Hematopoietic multipotent progenitor cell (in vitro differentiated cells): ENCODE data around the gene PTPRE. TPM values are rescaled to one million over a fixed set of nuclear protein-coding genes. Genes with fewer than 3 reads are reported as not detected.
A peak's percentile ranks its signal among the peaks of the same experiment; 100 is the strongest.
"Not testable (repeated sequence)": the region's sequence is repeated elsewhere in the genome, so short reads cannot be mapped to it uniquely, and the experiment has no call there.

Source experiments
- DNase-seq, 3 donors: peaks; one replicate each; pipeline ENCODE4 v3.0.0-alpha.2; 2011 to 2015; ENCODE audit warnings: low read depth in 2 of 3, low spot score in 2 of 3
- total RNA-seq: library from RNA; depleted of rRNA; stranded (reverse); fragments of >200 nt; gene quantifications from one replicate; pipeline ENCODE4 v1.2.3, GENCODE V29; 2012

The PTPRE gene
- total RNA-seq, 1 donor: 86.2 TPM

DNA sequence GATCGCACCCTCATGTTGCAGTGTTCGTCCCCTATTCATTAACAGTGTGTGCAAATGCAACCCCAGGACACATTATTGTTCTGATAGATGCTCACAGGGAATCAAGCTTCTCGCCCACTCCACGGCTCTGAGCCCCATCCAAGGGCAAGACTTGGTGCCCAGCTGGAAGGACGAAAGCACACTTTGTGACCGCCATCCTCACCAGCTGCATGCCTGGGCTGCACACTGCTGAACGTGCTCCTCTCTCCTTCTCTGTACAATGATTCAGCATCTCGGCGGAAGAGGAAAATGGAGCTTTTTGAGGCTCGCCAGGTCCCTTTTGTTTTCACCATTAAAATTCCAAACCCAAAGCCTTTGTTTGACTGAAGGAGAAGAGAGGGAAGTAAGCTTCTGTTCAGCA, 177.5 kb downstream of the PTPRE start:
- no peak for DNase-seq

GRCh38 chr10:128084991-128085390, 178.1 kb downstream of the PTPRE start:
- no peak for DNase-seq

DNA sequence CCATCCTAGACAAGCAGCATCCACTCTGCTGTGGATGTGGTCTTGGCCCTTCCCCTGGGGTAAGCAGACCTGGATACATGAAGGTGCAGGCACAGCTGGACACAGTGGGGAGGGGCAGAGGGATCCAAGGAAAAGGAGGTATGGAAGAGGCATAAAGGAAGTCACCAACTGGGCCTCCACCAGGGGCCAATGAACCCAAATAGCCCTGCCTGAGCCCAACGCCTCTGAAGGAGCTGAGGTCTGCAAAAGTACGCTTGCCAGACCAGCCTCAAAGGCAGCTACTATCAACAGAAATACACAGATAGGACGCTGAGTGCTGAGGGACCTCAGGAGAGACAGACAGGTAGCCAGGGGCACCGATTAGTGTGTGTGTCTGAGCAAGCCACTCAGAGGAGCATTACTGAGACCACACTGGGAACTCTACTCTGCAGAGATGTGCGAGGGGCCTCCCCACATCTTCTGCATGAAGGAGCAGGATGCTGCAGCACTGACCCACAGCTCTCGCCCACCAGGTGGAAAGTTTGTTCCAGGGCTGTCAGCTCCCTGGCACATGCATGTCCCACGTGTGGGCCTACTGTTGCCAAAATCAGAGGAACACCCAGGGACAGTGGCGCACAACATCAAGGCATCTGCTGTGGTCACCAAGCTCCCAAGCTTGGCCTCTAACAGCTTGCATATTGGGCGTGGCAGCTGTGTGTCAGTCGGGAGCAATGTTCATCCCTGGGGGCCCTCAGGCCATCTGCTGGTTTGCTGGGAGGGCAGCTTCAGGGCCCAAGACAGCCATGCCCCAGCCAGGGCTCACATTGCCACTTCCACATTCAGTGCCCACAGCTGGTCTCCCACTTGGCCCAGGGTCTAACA, 179.3 kb downstream of the PTPRE start:
- no peak for DNase-seq

GRCh38 chr10:128087146-128087883, 180.4 kb downstream of the PTPRE start:
- DNase-seq: no peak

DNA sequence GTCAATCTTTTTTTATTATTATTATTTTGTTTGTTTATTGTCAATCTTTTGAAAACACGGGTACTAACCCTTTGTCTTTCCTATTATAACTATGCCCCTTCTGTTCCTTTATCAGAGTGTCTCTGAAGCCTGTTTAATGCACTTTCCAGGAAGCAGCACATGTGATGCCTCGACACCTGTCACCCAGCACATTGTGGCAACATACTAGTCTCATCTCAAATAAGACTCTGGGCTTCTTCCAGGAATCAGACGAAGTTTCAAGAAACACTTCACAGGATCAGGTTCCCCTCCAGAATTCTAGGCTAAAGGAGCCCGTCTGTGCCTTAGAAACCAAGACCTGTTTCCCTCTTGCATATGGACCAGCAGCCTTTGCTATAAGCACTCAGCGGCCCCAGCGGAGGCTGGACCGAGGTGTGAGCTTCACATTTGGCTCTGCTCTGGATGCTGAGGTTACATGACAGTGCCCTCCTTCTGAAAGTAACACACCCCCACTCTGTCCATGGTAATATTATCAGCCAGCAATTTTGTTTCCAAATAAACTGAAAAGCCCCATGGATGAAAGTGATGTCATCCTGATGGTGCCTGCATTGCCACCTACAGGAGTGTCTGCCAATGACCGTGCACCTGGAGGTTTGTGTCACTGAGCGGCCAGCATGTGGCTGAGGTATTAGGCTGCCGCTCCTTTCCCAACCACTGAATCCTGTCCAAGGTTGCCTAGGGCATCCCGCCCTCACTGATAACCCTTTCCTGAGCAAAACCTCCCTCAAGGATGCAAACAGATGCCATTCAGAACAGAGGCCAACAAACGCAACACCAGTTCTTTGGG, 181.2 kb downstream of the PTPRE start:
- peak in 1 of 3 donors; percentile 17 for DNase-seq

GRCh38 chr10:128091636-128092210, 184.8 kb downstream of the PTPRE start:
- no peak for DNase-seq

- DNase-seq: no peak
Measured at GRCh38 chr10:128092454-128092853, 185.6 kb downstream of the PTPRE start.

DNA sequence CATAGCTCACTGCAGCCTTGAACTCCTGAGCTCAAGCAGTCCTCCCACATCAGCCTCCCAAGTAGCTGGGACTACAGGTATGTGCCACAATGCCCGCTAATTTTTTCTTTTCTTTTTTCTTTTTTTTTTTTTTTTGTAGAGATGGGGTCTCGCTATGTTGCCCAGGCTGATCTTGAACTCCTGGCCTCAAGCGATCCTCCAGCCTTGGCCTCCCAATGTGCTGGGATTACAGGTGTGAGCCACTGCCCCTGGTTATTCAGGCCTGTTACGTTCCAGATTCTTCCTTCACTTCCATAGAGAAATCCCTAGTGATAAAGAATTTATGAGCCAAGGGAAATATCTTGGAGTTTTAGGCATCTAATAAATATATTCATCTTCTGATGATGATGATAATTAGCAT, 187.7 kb downstream of the PTPRE start:
- not testable (repeated sequence) for DNase-seq

DNA sequence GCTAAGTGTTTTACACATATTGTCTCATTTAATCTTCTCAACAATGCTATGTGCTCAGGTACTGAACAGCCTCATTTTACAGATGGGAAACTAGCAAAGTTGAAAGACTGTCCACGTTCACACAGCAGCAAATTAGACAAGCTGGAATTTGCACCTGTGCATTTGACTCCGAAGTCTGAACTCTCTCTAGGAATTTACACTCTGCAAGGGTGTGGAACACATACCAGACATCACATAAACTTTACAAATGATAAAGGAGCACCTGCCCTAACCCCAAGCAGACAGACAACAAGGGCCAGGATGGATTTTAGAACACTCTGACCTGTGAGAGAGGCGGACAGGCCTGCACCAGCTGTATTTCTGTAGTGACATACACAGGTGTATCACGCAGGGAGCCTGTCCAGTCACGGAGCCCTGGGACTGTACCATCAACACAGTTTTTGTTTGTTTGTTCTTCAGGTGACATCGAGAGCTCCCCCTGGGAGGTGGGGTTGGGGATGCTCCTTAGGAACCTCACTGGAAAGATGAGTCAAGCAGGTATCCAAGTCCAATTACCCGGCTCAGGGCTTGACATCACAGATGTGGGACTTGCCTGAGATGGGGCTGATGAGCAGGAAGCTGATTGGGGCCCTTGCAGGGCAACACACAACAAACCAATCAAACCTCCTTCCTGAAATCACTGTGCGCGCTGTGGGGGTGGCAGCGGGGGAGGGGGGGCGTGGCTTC, 188.3 kb downstream of the PTPRE start:
- DNase-seq: peak in 1 of 3 donors; percentile 35

DNA sequence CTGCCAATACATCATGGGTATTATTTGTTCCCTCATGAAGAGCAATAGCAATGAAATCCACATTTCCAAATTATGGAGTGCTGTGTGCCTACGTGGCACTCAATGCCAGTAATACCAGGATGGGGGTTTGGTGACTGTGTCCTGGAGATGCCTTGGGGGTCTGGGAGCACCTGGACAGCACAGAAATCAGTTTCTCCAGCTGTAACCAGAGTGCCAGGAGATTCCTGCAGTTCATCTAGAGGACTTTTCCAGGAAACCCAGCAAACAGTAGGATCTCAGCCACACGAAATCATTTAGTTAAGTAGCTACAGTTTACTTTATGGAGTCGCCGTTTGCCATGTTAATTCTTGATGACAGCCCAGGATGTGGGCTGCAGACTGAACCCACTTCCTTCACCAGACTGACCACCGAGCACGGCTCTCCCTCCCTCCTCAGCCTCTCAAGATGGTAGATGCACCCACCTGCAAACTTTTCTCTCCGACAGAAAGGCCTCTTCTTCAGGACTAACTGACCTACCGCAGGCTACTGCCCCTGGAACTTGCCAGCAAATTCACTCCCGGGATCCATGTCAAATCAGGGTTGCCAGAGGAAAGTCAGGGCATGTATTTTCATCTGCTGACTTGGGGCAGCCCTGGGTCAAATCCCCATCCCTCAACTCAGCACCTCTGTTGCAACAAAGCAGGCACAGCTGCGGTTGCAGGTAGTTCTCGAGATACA, 189.0 kb downstream of the PTPRE start:
- no peak for DNase-seq

- no peak for DNase-seq
Measured at GRCh38 chr10:128096486-128097199, 189.7 kb downstream of the PTPRE start.

DNA sequence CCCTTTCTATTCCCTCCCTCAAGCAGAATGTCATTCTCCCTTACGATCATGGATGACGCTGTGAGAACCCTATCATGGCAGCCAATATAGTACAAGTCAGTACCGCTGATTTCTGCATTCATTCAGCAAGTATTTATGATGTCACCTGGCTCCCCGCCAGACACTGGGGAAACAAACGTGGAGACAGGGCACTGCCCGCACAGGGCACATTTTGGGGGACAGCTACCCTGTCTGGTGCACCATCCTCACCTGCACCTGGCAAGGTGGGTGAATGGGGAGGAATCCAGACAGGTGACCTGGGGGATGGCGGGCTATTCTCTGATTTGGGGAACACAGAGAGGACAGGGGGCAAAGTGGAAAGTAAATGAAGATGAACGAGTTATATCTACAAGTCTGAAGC, 190.9 kb downstream of the PTPRE start:
- DNase-seq: no peak

DNA sequence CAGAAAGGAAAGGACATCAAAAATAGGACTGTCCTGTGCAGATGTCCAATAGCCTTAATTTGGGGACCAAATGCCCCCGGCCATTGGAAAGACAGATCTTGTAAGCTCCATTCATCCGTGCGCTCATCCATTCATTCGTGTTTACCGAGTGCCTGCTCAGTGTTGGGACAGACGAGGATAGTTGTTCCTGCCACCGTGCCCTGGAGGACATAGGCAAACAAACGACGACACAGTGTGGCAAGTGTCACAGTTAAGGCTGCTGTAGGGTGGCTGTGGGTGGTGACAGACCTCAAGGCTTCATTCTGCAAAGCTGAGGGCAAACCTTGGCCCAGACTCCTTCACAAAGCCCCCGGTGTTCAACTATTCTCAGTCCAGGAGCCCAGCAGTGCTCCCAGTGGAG, 191.7 kb downstream of the PTPRE start:
- DNase-seq: no peak

DNA sequence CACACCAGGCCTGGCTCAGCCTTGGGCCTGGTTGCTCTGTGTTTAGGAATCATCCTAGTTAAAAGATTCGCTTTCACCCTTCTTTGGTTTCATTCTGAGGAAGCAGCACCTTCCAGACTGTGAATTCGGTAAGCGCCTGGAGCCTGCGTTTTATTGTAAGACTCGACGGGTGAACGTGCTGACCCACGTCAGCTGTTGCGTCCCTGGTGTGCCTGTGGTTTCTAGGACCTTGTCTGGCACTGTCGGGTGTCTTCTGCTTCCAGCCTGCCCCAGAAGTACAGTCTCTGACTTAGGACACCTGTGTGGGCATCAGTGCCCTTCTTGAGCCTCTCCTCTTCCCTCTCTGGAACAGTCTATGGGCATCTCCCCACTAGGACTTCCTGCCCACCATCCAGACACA, 193.0 kb downstream of the PTPRE start:
- no peak for DNase-seq

DNA sequence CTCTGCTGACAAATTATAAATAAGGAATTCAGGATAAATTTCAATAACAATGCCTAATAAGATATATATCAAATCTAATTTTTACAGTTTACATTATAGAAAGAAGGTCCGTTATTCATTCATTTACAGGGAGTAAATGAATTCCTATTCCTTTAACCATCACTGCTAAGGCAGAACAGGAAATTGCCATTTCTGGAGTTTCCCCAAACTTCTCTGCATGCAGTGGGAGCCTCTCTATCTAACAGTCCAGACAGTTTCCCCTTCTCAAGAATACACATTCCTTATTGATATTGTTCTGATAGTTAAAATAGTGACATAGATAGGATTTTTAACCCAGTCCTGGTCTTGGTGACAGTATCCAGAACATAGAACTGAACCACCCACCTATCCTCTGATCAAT, 195.0 kb downstream of the PTPRE start:
- DNase-seq: no peak

DNA sequence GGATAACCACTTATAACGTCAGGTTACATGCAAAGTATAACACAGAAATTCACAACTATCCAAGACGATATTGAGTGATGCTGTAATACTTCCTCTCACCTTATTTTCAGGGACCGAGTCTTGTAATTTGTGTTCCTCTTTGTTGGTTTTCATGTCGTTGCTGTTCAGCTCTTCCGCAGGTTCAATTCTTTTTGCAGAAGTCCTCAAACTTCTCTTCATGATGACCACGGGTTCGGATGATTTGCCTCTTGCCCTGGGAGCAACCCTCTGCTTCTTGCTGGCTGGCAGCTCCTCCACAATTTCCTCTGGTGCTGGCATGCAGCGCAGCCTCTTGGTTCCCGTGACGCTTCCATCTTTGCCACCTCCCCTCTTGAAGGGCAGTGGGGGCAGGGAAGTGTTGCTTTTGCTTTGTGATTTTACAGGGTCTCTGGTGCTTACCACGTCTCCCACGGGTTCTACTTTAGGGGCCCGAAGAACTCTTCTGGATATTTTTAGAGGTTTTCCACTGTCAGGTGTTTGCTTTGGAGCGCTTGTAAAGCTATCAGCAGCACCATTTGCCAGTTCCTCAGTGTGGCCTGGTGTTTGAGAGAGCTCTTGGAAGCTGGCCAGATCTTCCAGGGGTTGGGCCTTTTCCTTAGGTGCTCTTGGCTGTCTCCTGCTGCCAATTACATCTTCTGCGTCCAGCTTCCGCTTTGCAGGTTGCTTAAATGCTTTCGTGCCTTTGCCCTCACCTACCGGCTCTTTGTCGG, 195.8 kb downstream of the PTPRE start:
- no peak for DNase-seq

DNA sequence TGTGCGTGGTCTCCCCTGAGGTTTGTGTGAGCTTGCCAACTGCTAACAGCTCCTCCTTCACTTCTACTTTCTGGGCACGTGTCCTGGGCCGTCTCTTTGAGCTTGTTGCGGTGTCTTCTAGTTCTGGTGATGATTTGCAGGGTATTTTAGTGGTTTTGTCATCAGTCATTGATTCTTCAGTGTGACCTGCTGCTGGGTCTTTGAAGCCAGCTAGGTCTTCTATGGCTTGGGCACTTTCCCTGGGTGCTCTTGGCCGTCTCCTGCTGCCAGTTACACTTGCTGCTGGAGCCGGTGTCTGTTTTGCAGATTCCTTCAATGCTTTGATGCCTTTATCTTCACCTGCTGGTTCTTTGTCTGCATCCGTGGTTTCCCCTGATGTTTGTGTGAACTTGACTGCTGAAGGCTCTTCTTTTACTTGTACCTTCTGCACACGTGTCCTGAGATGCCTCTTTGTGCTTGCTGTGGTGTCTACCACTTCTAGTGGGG, 196.4 kb downstream of the PTPRE start:
- DNase-seq: no peak

- DNase-seq: no peak
Measured at GRCh38 chr10:128105383-128105782, 198.5 kb downstream of the PTPRE start.
